GM12875 (cell line): ENCODE data around the gene EFEMP1.

Experiments
- H3K4me3 ChIP-seq: one replicate; pipeline ENCODE4 v1.5.1; 2011; ENCODE audit warnings: low read depth, low read length, control low read depth
- CTCF ChIP-seq: IDR thresholded peaks from 2 replicates; pipeline ENCODE4 v1.5.1; 2011; ENCODE audit warnings: low read depth, mild to moderate bottlenecking, control low read depth, inconsistent platforms, low read length, moderate library complexity, borderline replicate concordance; ENCODE audit not compliant: insufficient read depth

Gene EFEMP1

GRCh38 chr2:55901941-55902340, 21.6 kb downstream of the EFEMP1 start:
- no peak overlapping the region for H3K4me3 ChIP-seq
- TF ChIP-seq CTCF, result no peak

- no peak for TF ChIP-seq CTCF
- no peak overlapping the region for H3K4me3 ChIP-seq
These were observed 22.3 kb downstream of the EFEMP1 start for GRCh38 chr2:55901322-55901721.

- TF ChIP-seq CTCF, result no peak
- no peak overlapping the region for H3K4me3 ChIP-seq
These were observed 23.7 kb downstream of the EFEMP1 start for GRCh38 chr2:55899881-55900280.

- no peak for TF ChIP-seq CTCF
- H3K4me3 ChIP-seq, result no peak overlapping the region
These were observed 25.1 kb downstream of the EFEMP1 start for GRCh38 chr2:55898386-55899040.

- TF ChIP-seq CTCF, result no peak
- H3K4me3 ChIP-seq, result no peak overlapping the region
These were observed 26.9 kb downstream of the EFEMP1 start for GRCh38 chr2:55896633-55897032.

- no peak overlapping the region for H3K4me3 ChIP-seq
- TF ChIP-seq CTCF, result no peak
These were observed 28.9 kb downstream of the EFEMP1 start for GRCh38 chr2:55894720-55895119.

GRCh38 chr2:55891671-55892094, 31.9 kb downstream of the EFEMP1 start:
- H3K4me3 ChIP-seq, result no peak overlapping the region
- TF ChIP-seq CTCF, result no peak
